Measurements from ENCODE around the gene IGFBP4. TPM values are rescaled to one million over a fixed set of nuclear protein-coding genes. Genes with fewer than 3 reads are reported as not detected.

Gene IGFBP4
- total and polyA plus RNA-seq, 2 of the 4 experiments (the other 2 are of a cell fraction): 308 to 1,187 TPM

DNA sequence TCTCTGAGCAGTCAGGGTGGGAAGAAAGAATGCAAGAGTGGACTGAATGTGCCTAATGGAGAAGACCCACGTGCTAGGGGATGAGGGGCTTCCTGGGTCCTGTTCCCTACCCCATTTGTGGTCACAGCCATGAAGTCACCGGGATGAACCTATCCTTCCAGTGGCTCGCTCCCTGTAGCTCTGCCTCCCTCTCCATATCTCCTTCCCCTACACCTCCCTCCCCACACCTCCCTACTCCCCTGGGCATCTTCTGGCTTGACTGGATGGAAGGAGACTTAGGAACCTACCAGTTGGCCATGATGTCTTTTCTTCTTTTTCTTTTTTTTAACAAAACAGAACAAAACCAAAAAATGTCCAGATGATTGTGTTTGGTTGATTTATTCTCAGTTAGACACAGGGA, 14.1 kb downstream of the IGFBP4 start:
- Histone ChIP-seq H3K4me2 (ENCODE audit: low read depth, low read length) (no peak overlapping the region), H2AK9ac (replicated peaks; ENCODE audit: low read depth, low read length, poor library complexity) (peak overlapping the region; percentile 73), H3K23ac (ENCODE audit: low read depth, low read length) (peak overlapping the region; percentile 87), H4K20me1 (ENCODE audit: insufficient read depth, low read length) (peaks cover 59% of the 10 kb centered on the region), H2BK15ac (ENCODE audit: low read depth, low read length) (peak overlapping the region; percentile 29; the same call in 2 of the 3 replicates), H4K5ac (ENCODE audit: low read depth, low read length) (peak overlapping the region; percentile 17; the same call in 1 of the 2 replicates), H3K36me3 (ENCODE audit: control insufficient read depth, insufficient read depth, low read length) (peaks cover 63% of the 10 kb centered on the region), H2BK5ac (ENCODE audit: low read depth, low read length, poor library complexity, severe bottlenecking) (peak overlapping the region; percentile 45), H3K4ac (ENCODE audit: low read depth, low read length) (peak overlapping the region; percentile 79), H3K9me3 (ENCODE audit: control insufficient read depth, insufficient read depth, low read length) (no peaks in the 10 kb centered on the region), H2AK5ac (ENCODE audit: low read depth, low read length) (peak overlapping the region; percentile 87; the same call in 1 of the 2 replicates), H3K4me1 (ENCODE audit: control insufficient read depth, insufficient read depth, low read length) (peaks cover 43% of the 10 kb centered on the region), H2BK20ac (ENCODE audit: low read depth, low read length) (peak overlapping the region; percentile 78), H2BK120ac (ENCODE audit: low read depth, low read length) (peak overlapping the region; percentile 64), H3K9me1 (ENCODE audit: insufficient read depth, low read length) (peaks cover 44% of the 10 kb centered on the region), H2AFZ (replicated peaks; ENCODE audit: low read length, poor library complexity) (peak overlapping the region; percentile 21), H3K27ac (ENCODE audit: insufficient read depth, low read length) (peak overlapping the region; percentile 48), H4K91ac (ENCODE audit: insufficient read depth, low read depth, low read length) (peak overlapping the region; percentile 74), H4K8ac (ENCODE audit: low read depth in 2 of 2, low read length in 2 of 2) (peak overlapping the region; percentile 15 to 85), H3K18ac (ENCODE audit: low read depth, low read length) (peak overlapping the region; percentile 23; the same call in 1 of the 2 replicates), H3K4me3 (ENCODE audit: insufficient read depth, low read depth, low read length) (no peak overlapping the region), H3K9ac (ENCODE audit: low read depth, low read length) (no peak overlapping the region), H3K56ac (ENCODE audit: extremely low read depth, insufficient read depth, low read length) (peak overlapping the region; percentile 43), H3K79me1 (ENCODE audit: low read depth in 1 of 2, low read length in 2 of 2) (peaks cover 8 to 59% of the 10 kb centered on the region in 2 experiments), H3K27me3 (ENCODE audit: control insufficient read depth, insufficient read depth, low read length) (no peaks in the 10 kb centered on the region), H3K14ac (replicated peaks; ENCODE audit: low read depth, low read length) (peak overlapping the region; percentile 75)
- BruUV-seq (replicated peaks): no TSS peak
- POLR2A ChIA-PET (ENCODE audit: unreplicated experiment): no interaction called here
- dilution Hi-C loops (cut with HindIII; ENCODE audit: low sequenced_read_pairs, unreplicated experiment) (no loop called here), intact Hi-C loops (cut with micrococcal nuclease) (no loop called here), in situ Hi-C loops (cut with MboI; ENCODE audit: low sequenced_read_pairs) (no loop called here)
- DNase-seq (no peak), ATAC-seq (ENCODE audit: low read depth) (no peak)
- no peak for TF ChIP-seq RCOR1 (IDR thresholded peaks at IDR 0.05; ENCODE audit: insufficient replicate concordance, low read length)
- no peak for TF ChIP-seq BHLHE40 (IDR thresholded peaks at IDR 0.05; ENCODE audit: low read depth, low read length)
- TF ChIP-seq, protein P1, sequence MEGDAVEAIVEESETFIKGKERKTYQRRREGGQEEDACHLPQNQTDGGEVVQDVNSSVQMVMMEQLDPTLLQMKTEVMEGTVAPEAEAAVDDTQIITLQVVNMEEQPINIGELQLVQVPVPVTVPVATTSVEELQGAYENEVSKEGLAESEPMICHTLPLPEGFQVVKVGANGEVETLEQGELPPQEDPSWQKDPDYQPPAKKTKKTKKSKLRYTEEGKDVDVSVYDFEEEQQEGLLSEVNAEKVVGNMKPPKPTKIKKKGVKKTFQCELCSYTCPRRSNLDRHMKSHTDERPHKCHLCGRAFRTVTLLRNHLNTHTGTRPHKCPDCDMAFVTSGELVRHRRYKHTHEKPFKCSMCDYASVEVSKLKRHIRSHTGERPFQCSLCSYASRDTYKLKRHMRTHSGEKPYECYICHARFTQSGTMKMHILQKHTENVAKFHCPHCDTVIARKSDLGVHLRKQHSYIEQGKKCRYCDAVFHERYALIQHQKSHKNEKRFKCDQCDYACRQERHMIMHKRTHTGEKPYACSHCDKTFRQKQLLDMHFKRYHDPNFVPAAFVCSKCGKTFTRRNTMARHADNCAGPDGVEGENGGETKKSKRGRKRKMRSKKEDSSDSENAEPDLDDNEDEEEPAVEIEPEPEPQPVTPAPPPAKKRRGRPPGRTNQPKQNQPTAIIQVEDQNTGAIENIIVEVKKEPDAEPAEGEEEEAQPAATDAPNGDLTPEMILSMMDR (conservative IDR thresholded peaks at IDR 0.05; ENCODE audit: low read depth, low read length): no peak
- no peak for TF ChIP-seq CEBPB (IDR thresholded peaks at IDR 0.05; ENCODE audit: low read depth, low read length)
- TF ChIP-seq RAD21 (IDR thresholded peaks at IDR 0.05; ENCODE audit: low read length): no peak
- no peak for TF ChIP-seq RFX5 (IDR thresholded peaks at IDR 0.05; ENCODE audit: low read depth, low read length)
- no peak for TF ChIP-seq MXI1 (IDR thresholded peaks at IDR 0.05; ENCODE audit: borderline replicate concordance, low read depth, low read length)
- CTCF ChIA-PET: interaction anchor here (1.1 to 1.5 kb wide), 2 partner anchors 48 to 103 kb away, joined by 3 to 5 read pairs; no protein-coding TSS in a partner anchor
- WGBS, 2 experiments (ENCODE audit: extremely low coverage in 2 of 2, insufficient read length in 1 of 2): no CpG with 5 or more reads among the region's 3 CpGs
